K562 (cell line): ENCODE measurements around the gene PYGB. TPM values are rescaled to one million over a fixed set of nuclear protein-coding genes. Genes with fewer than 3 reads are reported as not detected.

Experiments used
- ATAC-seq: fragments of 200-7000 bp; cut with Tn5 transposase; 3 replicates; pipeline ENCODE4 v1.9.1; 2020; ENCODE audit warnings: moderate library complexity
- Bru-seq: library from RNA; stranded (reverse); fragments of 400-500 nt; gene quantifications from one replicate; lab custom pipeline; 2021; lab: Mats Ljungman, UMichigan
- BruChase-seq, 2 experiments: library from RNA; stranded (reverse); fragments of 400-500 nt; gene quantifications; one replicate each; lab custom pipeline; 2021; lab: Mats Ljungman, UMichigan
- BruUV-seq: library from RNA; stranded (reverse); fragments of 400-500 nt; replicated peaks from 2 replicates; lab custom pipeline; 2021; lab: Mats Ljungman, UMichigan
- CTCF ChIA-PET: fragments of 300-600 bp; formaldehyde crosslinking; extraction: SDS; loops from one replicate; lab custom pipeline; 2021; ENCODE audit warnings: low intra/inter-chr PET ratio; lab: Yijun Ruan, JAX
- POLR2A ChIA-PET: fragments of 300-600, 350-650 bp; sonication (Branson Sonifier 250); formaldehyde crosslinking; extraction: SDS; loops from one replicate; lab custom pipeline; 2021; ENCODE audit warnings: antibody characterized with exemption, inconsistent platforms; lab: Yijun Ruan, JAX
- DNase-seq, 4 experiments: peaks; one replicate each; pipeline versions ENCODE4 v3.0.0 to v3.0.0-alpha.2; 2011 to 2018; ENCODE audit warnings: low spot score in 3 of 4, mixed read lengths in 3 of 4; ENCODE audit errors: extremely low read depth in 1 of 4
- FAIRE-seq: peaks from 2 replicates; lab custom pipeline; 2011; peaks lifted over from hg19 to GRCh38; lab: Jason Lieb, UNC
- H2AFZ ChIP-seq: 2 replicates; pipeline ENCODE4 v1.6.0; 2011; ENCODE audit warnings: low read depth, low read length, control low read depth, inconsistent platforms
- H3K27ac ChIP-seq: fragments of 200-600 bp; 3 replicates; pipeline ENCODE4 v1.8.0; 2011; ENCODE audit warnings: low read depth, mild to moderate bottlenecking, control low read depth, inconsistent platforms, low read length, moderate library complexity, mixed read lengths; ENCODE audit errors: extremely low read depth
- H3K27me3 ChIP-seq, 2 experiments: fragments of 300-600 bp in 1 of 2; 2 replicates in 1 of 2; 3 replicates in 1 of 2; pipeline versions ENCODE4 v1.6.0 to v1.8.0; 2011; ENCODE audit warnings: inconsistent platforms in 2 of 2, low read length in 2 of 2, mild to moderate bottlenecking in 1 of 2, mixed read lengths in 1 of 2, moderate library complexity in 1 of 2; ENCODE audit not compliant: control insufficient read depth in 2 of 2, insufficient read depth in 2 of 2
- H3K36me3 ChIP-seq: fragments of 300-600 bp; 3 replicates; pipeline ENCODE4 v1.8.0; 2011; ENCODE audit warnings: mild to moderate bottlenecking, low read length, inconsistent platforms; ENCODE audit not compliant: control insufficient read depth, insufficient read depth
- H3K4me1 ChIP-seq, 2 experiments: fragments of 200-600 bp in 1 of 2; replicated peaks in 1 of 2; 2 replicates in 1 of 2; 3 replicates in 1 of 2; pipeline versions ENCODE4 v1.5.1 to v1.8.0; 2011; ENCODE audit warnings: inconsistent platforms in 2 of 2, low read length in 2 of 2, mild to moderate bottlenecking in 1 of 2, mixed read lengths in 1 of 2, moderate library complexity in 1 of 2; ENCODE audit not compliant: control insufficient read depth in 2 of 2, insufficient read depth in 2 of 2
- H3K4me2 ChIP-seq: 2 replicates; pipeline ENCODE4 v1.6.1; 2011; ENCODE audit warnings: low read length, control low read depth, inconsistent platforms, mixed read lengths; ENCODE audit not compliant: insufficient read depth
- H3K4me3 ChIP-seq: fragments of 200-600 bp; sonication (generic), shearing (Covaris generic); 2 replicates; pipeline ENCODE4 v1.5.1; 2016; ENCODE audit warnings: control low read depth, inconsistent platforms
- H3K79me2 ChIP-seq: fragments of 200-600 bp; 3 replicates; pipeline ENCODE4 v1.8.0; 2011; ENCODE audit warnings: low read length, inconsistent platforms; ENCODE audit not compliant: control insufficient read depth, insufficient read depth
- H3K9ac ChIP-seq, 2 experiments: 2 replicates each; pipeline versions ENCODE4 v1.6.0 to v1.6.1; 2011; ENCODE audit warnings: low read depth in 2 of 2, low read length in 2 of 2, control low read depth in 1 of 2, inconsistent platforms in 1 of 2, mild to moderate bottlenecking in 1 of 2, mixed read lengths in 1 of 2; ENCODE audit not compliant: insufficient read depth in 1 of 2
- H3K9me1 ChIP-seq: one replicate; pipeline ENCODE4 v1.6.0; 2011; ENCODE audit warnings: inconsistent platforms, mild to moderate bottlenecking, low read length, moderate library complexity; ENCODE audit not compliant: control insufficient read depth, insufficient read depth
- H3K9me3 ChIP-seq: replicated peaks from 2 replicates; pipeline ENCODE4 v1.5.1; 2011; ENCODE audit warnings: low read depth, low read length, inconsistent platforms; ENCODE audit not compliant: control insufficient read depth, insufficient read depth
- H4K20me1 ChIP-seq: replicated peaks from 2 replicates; pipeline ENCODE4 v1.6.1; 2011; ENCODE audit warnings: low read length, inconsistent platforms, mixed read lengths; ENCODE audit not compliant: control insufficient read depth, insufficient read depth
- ATF1 ChIP-seq, 2 experiments: fragments of 450-650 bp in 1 of 2; IDR thresholded peaks; 2 replicates each; pipeline ENCODE4 v1.6.1; 2016; ENCODE audit warnings: missing compliant biosample characterization in 1 of 2, missing genetic modification characterization in 1 of 2
- BCOR ChIP-seq: fragments of 450-650 bp; IDR thresholded peaks from 2 replicates; pipeline ENCODE4 v1.6.1; 2016
- CTBP1 ChIP-seq: fragments of 450-650 bp; IDR thresholded peaks from 2 replicates; pipeline ENCODE4 v1.6.1; 2016; ENCODE audit warnings: borderline replicate concordance
- EWSR1 ChIP-seq: fragments of 450-650 bp; IDR thresholded peaks from 2 replicates; pipeline ENCODE4 v1.6.1; 2018; ENCODE audit warnings: borderline replicate concordance, mild to moderate bottlenecking, low read depth, moderate library complexity; ENCODE audit not compliant: partially characterized antibody
- KDM1A ChIP-seq, 2 experiments: fragments of 450-650 bp; IDR thresholded peaks; 2 replicates each; pipeline ENCODE4 v1.6.1; 2016; ENCODE audit warnings: mild to moderate bottlenecking in 2 of 2
- MCM2 ChIP-seq: fragments of 450-650 bp; IDR thresholded peaks from 2 replicates; pipeline ENCODE4 v1.6.1; 2017; ENCODE audit warnings: low read depth, mild to moderate bottlenecking
- NONO ChIP-seq, 2 experiments: fragments of 200-400 bp in 1 of 2; fragments of 450-650 bp in 1 of 2; formaldehyde crosslinking in 1 of 2; IDR thresholded peaks; 2 replicates each; pipeline ENCODE4 v1.6.1; 2017; ENCODE audit warnings: low read depth in 2 of 2, mild to moderate bottlenecking in 2 of 2, moderate library complexity in 2 of 2, low read length in 1 of 2
- RB1 ChIP-seq: fragments of 450-650 bp; IDR thresholded peaks from 2 replicates; pipeline ENCODE4 v1.6.1; 2017; ENCODE audit warnings: low read depth, mild to moderate bottlenecking
- SAFB ChIP-seq: fragments of 200-400 bp; formaldehyde crosslinking; IDR thresholded peaks from 2 replicates; pipeline ENCODE4 v1.6.1; 2017; ENCODE audit warnings: low read depth, low read length, borderline replicate concordance
- SUPT5H ChIP-seq: fragments of 450-650 bp; IDR thresholded peaks from 2 replicates; pipeline ENCODE4 v1.6.1; 2016
- YY1 ChIP-seq, 3 experiments: IDR thresholded peaks; 2 replicates each; pipeline ENCODE4 v1.6.1; 2011; ENCODE audit warnings: low read length in 2 of 3, mild to moderate bottlenecking in 2 of 3, moderate library complexity in 2 of 3, borderline replicate concordance in 1 of 3, control low read depth in 1 of 3, low read depth in 1 of 3; ENCODE audit not compliant: insufficient read depth in 3 of 3, insufficient replicate concordance in 2 of 3, control insufficient read depth in 1 of 3, insufficient read length in 1 of 3; ENCODE audit errors: extremely low read depth in 1 of 3
- ZFP1 ChIP-seq: fragments of 450-650 bp; formaldehyde crosslinking; IDR thresholded peaks from 2 replicates; pipeline ENCODE4 v1.4.0; 2020; ENCODE audit warnings: mild to moderate bottlenecking, mixed read lengths
- ZNF780A ChIP-seq: fragments of 250-450 bp; sonication (Bioruptor Pico); IDR thresholded peaks from 2 replicates; pipeline ENCODE4 v1.5.0; 2021; ENCODE audit warnings: mild to moderate bottlenecking
- WGBS: fragments of 100-300 bp; shearing (Covaris generic); methylation state at CpG from one replicate; pipeline ENCODE4 v1.1.6; 2016; ENCODE audit warnings: low coverage, mixed read lengths; ENCODE audit not compliant: insufficient coverage; ENCODE audit errors: missing lambda C conversion rate; 5-methylcytosine and 5-hydroxymethylcytosine counted together
- in situ Hi-C: fragments of 300-500 bp; cut with MboI; formaldehyde crosslinking; loops from 4 replicates; pipeline ENCODE4 v1.15.0; 2018; ENCODE audit warnings: inconsistent platforms, mixed read lengths
- intact Hi-C: fragments of 100-400 bp; cut with micrococcal nuclease; formaldehyde crosslinking; loops from 2 replicates; pipeline ENCODE4 v1.14.2; 2022
- long read RNA-seq, 3 experiments: library from polyadenylated mRNA in 2 of 3; library from RNA in 1 of 3; unstranded in 2 of 3; stranded (forward) in 1 of 3; transcript quantifications; one replicate each; pipeline ENCODE4 v2.0.0, GENCODE V29; 2019 to 2022
- polyA minus RNA-seq, 3 experiments: library from RNA; depleted of rRNA, polyadenylated mRNA; stranded (reverse); fragments of >200 nt; gene quantifications; 2 replicates each; pipeline ENCODE4 v1.2.3, GENCODE V29; 2011
- polyA plus RNA-seq, 8 experiments: library from polyadenylated mRNA; depleted of rRNA in 4 of 8; stranded (reverse) in 5 of 8; unstranded in 3 of 8; fragments of >200 nt; fragmentation: Nextera tagmentation in 2 of 8; fragmentation: Illumina TruSeq in 1 of 8; extraction: Ambion mirVana in 2 of 8; extraction: Trizol in 1 of 8; gene quantifications; 2 replicates each; pipeline versions ENCODE4 v1.2.1 to v1.2.3, GENCODE V29; 2011 to 2014; ENCODE audit warnings: inconsistent platforms in 1 of 8, missing spikeins in 1 of 8
- total RNA-seq, 7 experiments: library from RNA; depleted of rRNA in 6 of 7; stranded (reverse); fragments of >200 nt in 6 of 7; fragmentation: Illumina TruSeq in 2 of 7; extraction: Trizol in 2 of 7; gene quantifications; 2 replicates each; pipeline versions ENCODE4 v1.2.1 to v1.2.3, GENCODE V29; 2011 to 2021; ENCODE audit warnings: low replicate concordance in 1 of 7
- TF ChIP-seq, protein P1 (sequence below), 2 experiments: fragments of 250-450 bp in 1 of 2; fragments of 450-650 bp in 1 of 2; sonication (Bioruptor Pico) in 1 of 2; IDR thresholded peaks; 2 replicates each; pipeline versions ENCODE4 v1.6.1 to v1.8.0; 2016 to 2021; ENCODE audit warnings: mild to moderate bottlenecking in 2 of 2, moderate library complexity in 2 of 2, missing compliant biosample characterization in 1 of 2, missing genetic modification characterization in 1 of 2

PYGB gene
- total RNA-seq (2011; cell fraction: chromatin; rRNA removed; ENCODE audit: low replicate concordance): 15.0 and 42.9 TPM in 2 replicates
- total RNA-seq (2011; cell fraction: nucleolus; rRNA removed): 22.9 and 27.7 TPM in 2 replicates
- total RNA-seq (2011; cell fraction: nucleoplasm; rRNA removed): 11.8 and 15.2 TPM in 2 replicates
- total RNA-seq (2014; rRNA removed): 12.4 and 13.0 TPM in 2 replicates
- total RNA-seq (2014; rRNA removed; fragmentation: Illumina TruSeq; extraction: Trizol): 4.1 and 4.7 TPM in 2 replicates
- total RNA-seq (2015; rRNA removed; fragmentation: Illumina TruSeq; extraction: Trizol): 9.8 and 10.8 TPM in 2 replicates
- 16.1 and 18.0 TPM in 2 replicates for total RNA-seq (2021)
- polyA plus RNA-seq (2011; rRNA removed): 7.3 and 8.2 TPM in 2 replicates
- 8.5 and 12.3 TPM in 2 replicates for polyA plus RNA-seq (2011; cell fraction: cytosol; rRNA removed)
- polyA plus RNA-seq (2011; cell fraction: nucleus; rRNA removed): 42.5 and 55.1 TPM in 2 replicates
- 12.7 and 36.7 TPM in 2 replicates for polyA plus RNA-seq (2012)
- 10.2 and 11.3 TPM in 2 replicates for polyA plus RNA-seq (2014; fragmentation: Illumina TruSeq; extraction: Trizol)
- under 1 TPM; 0.34 to 0.46 TPM for polyA plus RNA-seq (2014; fragmentation: Nextera tagmentation; extraction: Ambion mirVana)
- polyA plus RNA-seq (2014; rRNA removed): 12.3 and 16.0 TPM in 2 replicates
- polyA minus RNA-seq (2011; rRNA and poly(A)+ RNA removed): 5.7 and 8.6 TPM in 2 replicates
- 8.7 and 9.1 TPM in 2 replicates for polyA minus RNA-seq (2011; cell fraction: cytosol; rRNA and poly(A)+ RNA removed)
- 11.4 and 14.6 TPM in 2 replicates for polyA minus RNA-seq (2011; cell fraction: nucleus; rRNA and poly(A)+ RNA removed)
- percentile 62 among the genes with signal in this experiment for Bru-seq, nascent RNA
- percentile 58 among the genes with signal in this experiment for BruChase-seq, experiment 1, labeled RNA remaining after a 2-hour chase
- percentile 60 among the genes with signal in this experiment for BruChase-seq, experiment 2, labeled RNA remaining after a 6-hour chase
- long read RNA-seq, experiment 1, full-length matches to known transcripts: 34 of 67 reads
- long read RNA-seq, experiment 1, partial matches to known transcripts: 18 of 67 reads
- long read RNA-seq, experiment 1, other reads (novel, unspliced or antisense): 15 of 67 reads
- long read RNA-seq, experiment 2, full-length matches to known transcripts: 13 of 26 reads
- long read RNA-seq, experiment 2, partial matches to known transcripts: 5 of 26 reads
- long read RNA-seq, experiment 2, other reads (novel, unspliced or antisense): 8 of 26 reads
- long read RNA-seq, experiment 3, full-length matches to known transcripts: 2 of 5 reads
- long read RNA-seq, experiment 3, partial matches to known transcripts: 0 of 5 reads
- long read RNA-seq, experiment 3, other reads (novel, unspliced or antisense): 3 of 5 reads

DNA sequence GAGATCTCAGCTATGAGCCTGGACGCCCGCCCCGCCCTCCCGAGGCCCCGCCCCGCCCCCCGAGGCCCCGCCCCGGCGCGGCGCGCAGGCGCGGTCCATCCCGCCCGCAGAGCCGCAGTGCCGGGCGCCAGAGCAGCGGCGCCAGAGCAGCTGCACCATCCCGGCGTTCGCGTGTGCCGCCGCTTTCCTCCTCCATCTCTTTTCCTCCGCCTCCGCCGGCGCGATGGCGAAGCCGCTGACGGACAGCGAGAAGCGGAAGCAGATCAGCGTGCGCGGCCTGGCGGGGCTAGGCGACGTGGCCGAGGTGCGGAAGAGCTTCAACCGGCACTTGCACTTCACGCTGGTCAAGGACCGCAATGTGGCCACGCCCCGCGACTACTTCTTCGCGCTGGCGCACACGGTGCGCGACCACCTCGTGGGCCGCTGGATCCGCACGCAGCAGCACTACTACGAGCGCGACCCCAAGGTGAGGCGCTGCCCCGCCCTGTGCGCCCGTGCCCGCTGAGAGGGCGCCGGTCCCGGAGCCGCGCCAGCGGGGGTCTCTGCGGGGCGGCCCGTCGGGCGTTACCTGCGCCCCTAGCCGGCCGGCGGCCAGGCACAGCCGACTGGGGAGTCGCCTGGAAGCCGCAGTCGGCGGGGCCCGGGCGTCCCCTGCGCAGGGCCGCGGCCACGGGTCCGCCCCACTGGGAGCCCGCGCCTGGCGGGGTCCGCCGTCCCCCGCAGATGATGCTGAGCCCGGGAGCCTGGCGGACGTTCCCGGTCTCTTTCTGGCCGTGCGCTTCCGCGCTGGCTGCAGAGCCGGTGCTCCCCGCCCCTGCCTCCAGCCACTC lies at the start of gene PYGB:
Gene PYGB, plus strand, starts transcription at position 130 of the 830 bp plus-strand sequence. Its CDS starts 94 bp downstream, at position 224.
- 1% methylated on average over 34 of the region's 113 CpGs for WGBS
- H2AFZ ChIP-seq: peak within 1 kb of the TSS; percentile 94
- TF ChIP-seq, protein P1, sequence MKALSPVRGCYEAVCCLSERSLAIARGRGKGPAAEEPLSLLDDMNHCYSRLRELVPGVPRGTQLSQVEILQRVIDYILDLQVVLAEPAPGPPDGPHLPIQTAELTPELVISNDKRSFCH (CRISPR knock-in tag; IDR thresholded peaks at IDR 0.05): no peak
- TF ChIP-seq, protein P1 (tag; IDR thresholded peaks at IDR 0.05): 0 out of 2 replicates have a peak, but pooled peaks have one; percentile 31
- TF ChIP-seq BCOR (0 out of 2 replicates have a peak, but pooled peaks have one; percentile 27), KDM1A (IDR thresholded peaks at IDR 0.05) (no peak), NONO (IDR thresholded peaks at IDR 0.05; ENCODE audit: low read depth in 2 of 2, low read length in 1 of 2) (0 out of 4 replicates have a peak, but pooled peaks of 1 of the 2 experiments have one; percentile 25), MCM2 (no peak), YY1 (IDR thresholded peaks at IDR 0.05; ENCODE audit: borderline replicate concordance in 1 of 3, control insufficient read depth in 1 of 3, extremely low read depth in 1 of 3, insufficient read depth in 3 of 3, insufficient read length in 1 of 3, insufficient replicate concordance in 2 of 3, low read depth in 1 of 3, low read length in 2 of 3) (peak in 1 of 3 experiments; percentile 39), SUPT5H (peak; percentile 84), ZFP1 (CRISPR knock-in tag) (no peak), EWSR1 (no peak), ATF1 (CRISPR knock-in tag; IDR thresholded peaks at IDR 0.05) (no peak), ATF1 (tag; IDR thresholded peaks at IDR 0.05) (0 out of 2 replicates have a peak, but pooled peaks have one; percentile 10), ZNF780A (CRISPR knock-in tag) (no peak), SAFB (no peak), RB1 (0 out of 2 replicates have a peak, but pooled peaks have one; percentile 43), CTBP1 (peak; percentile 70)

More for the DNA sequence above, at the start of gene PYGB:
- FAIRE-seq: no peak
- H3K36me3 ChIP-seq: peaks cover 7% of the 10 kb centered on the region; the same call in 1 of the 3 replicates
- H3K79me2 ChIP-seq: peaks cover 22% of the 10 kb centered on the region
- H3K4me3 ChIP-seq: peak within 1 kb of the TSS; percentile 71
- ATAC-seq: peak; percentile 89
- peak within 1 kb of the TSS; percentile 58 for H3K27ac ChIP-seq
- intact Hi-C loops (loop anchor here (1.0 to 5.0 kb wide), 2 partner anchors 25 to 51 kb away; partner anchors contain the start of gene ENTPD6), in situ Hi-C loops (no loop called here)
- ChIA-PET CTCF (no interaction called here), POLR2A (interaction anchor here (0.6 to 1.7 kb wide), 10 partner anchors 9 to 252 kb away, joined by 3 to 8 read pairs (median 4); no protein-coding TSS in a partner anchor)
- no peaks in the 10 kb centered on the region for H4K20me1 ChIP-seq
- DNase-seq: peak; percentile 71 to 93 (median 90)
- peak within 1 kb of the TSS; percentile 81 for H3K4me2 ChIP-seq
- no peaks in the 10 kb centered on the region for H3K27me3 ChIP-seq
- no peaks in the 10 kb centered on the region for H3K9me1 ChIP-seq
- no TSS peak for BruUV-seq
- peaks cover 10 to 21% of the 10 kb centered on the region in 2 experiments; a peak in 4 of 5 replicates for H3K4me1 ChIP-seq
- no peaks in the 10 kb centered on the region for H3K9me3 ChIP-seq
- H3K9ac ChIP-seq: peak within 1 kb of the TSS; percentile 63 to 90; a peak in 3 of 4 replicates
